Activated CD4-positive, CD25-positive, alpha-beta regulatory T cell treated with anti-CD3 and anti-CD28 coated beads, Interleukin-2, amount 50 U/mL, for 24 hours (primary cell): ENCODE measurements around the gene PDE2A.

Experiments used
- ATAC-seq, 2 donors: fragments of 150-1000 bp; cut with Tn5 transposase; one replicate each; pipeline ENCODE4 v1.10.0; 2021; ENCODE audit warnings: mild to moderate bottlenecking in 1 of 2, moderate library complexity in 1 of 2

PDE2A gene

DNA sequence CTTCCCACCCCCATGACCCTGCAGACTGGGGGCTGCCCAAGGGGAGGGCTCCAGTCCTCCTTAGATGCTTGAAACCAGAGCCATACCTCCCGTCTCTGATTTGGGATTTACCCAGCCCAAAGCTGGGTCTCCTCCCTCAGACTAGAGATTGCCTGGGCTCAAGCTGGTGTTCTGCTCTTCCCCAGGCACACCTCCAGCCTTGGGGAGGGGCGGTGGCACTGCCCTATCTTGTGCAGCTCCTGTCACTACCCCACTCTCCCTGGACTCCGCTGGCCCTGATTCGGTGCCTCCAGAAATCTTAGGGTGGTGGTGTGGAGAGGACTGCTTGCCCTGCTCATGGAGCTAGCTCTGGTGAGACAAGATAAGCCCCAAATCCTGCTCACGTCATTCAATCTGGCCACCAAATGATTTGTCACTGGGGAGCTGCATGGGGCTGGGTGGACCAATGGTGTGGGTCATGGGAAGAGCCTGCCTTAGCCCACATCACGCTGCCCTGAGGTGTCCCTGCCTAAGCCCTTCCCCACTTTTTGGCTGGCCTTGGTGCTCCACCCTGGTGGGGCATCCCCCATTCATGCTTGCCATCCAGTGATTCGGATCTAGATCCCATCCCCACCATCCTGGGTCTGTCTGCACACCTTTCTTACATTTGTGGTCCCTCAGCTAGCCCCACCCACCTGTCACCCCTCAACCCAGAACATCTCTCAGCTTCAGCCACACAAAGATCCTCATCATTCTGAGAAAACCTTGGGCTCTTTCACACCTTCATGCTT lies 87.7 kb downstream of the PDE2A start:
- no peak for ATAC-seq

DNA sequence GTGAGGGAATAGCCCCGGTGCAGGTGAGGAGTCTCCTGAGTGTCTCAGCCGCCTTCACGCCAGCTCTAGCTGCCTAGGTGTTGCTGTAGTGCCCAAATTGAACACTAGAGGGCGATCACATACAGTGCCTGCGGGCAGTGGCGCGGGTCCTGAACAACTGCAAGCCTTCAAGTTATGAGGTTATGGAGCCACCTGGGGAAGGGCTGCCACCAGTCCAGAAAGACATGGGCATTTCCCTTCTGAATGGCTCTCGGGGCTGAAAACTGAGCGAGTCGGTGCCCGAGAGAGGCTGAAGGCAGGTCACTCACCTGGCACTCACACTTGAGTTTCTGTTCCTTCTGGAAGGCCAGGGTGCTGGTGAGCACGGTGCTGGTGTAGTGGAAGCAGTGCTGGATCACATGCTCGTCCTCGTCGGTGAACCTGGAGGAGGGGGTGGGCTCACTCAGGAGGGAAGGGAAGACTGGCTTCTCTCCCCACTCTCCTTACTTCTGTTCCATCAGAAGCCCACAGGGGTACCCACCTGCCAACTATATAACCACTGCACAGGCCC lies 88.4 kb downstream of the PDE2A start:
- peak; percentile 71 to 74 for ATAC-seq

DNA sequence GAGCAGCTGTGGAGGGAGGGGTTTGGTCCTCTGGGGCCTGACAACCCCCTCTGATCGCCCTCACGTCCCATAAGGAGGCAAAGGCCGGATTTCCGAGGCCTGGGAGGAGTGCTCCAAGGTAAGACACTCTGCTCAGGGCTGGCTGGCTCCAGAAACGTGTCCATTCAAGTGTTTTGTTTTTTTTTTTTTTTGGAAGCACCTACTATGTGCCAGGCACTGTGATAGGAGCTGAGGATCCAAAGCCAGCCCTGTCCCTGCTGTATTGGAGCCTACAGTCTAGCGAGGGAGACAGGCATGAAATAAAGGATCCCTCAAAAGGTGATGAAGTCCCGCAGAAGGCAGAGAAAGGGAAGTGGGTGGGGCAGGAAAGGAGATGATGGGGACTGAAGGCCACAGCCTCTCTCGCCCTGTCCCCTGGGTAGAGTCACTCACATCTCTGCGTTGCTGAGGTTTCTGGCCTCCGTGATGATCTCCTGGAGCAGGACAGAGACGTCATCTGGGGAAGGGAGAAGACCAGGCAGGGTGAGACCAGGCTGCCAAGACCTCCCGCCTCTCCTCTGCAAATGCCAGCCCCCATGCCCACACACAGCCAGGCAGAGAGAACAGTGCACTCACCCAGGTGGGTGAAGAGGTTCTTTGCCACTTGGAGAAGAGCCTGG lies 89.2 kb downstream of the PDE2A start:
- ATAC-seq = no peak

DNA sequence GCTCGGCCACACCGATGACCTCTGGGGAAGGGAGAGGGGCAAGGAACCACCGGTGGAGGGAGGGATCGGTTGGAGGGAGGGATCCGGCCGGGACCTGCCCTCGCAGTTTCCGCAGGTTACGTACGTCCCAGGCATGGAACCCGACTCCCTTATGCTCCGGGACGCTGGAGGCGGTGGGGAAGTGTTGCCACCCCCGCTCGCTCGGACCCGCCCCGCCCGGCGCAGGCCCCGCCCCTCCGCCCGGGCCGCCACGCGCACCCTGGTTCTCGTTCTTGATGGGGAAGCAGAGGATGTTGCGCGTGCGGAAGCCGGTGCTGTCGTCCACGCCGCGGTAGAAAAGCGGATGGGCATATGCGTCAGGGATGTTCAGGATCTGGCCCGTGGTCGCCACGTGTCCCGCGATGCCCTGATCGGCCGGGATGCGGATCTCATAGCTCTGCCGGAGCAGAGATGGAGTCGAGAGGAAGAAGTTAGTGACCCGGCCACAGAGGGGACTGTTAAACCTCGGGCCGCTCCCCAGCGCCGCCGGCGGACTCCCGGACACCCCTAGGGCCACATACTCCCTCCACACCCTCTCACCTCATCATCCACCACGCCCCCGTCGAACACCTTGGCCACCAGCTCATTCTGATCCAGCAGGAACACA lies 89.8 kb downstream of the PDE2A start:
- ATAC-seq = peak; percentile 31 to 51

DNA sequence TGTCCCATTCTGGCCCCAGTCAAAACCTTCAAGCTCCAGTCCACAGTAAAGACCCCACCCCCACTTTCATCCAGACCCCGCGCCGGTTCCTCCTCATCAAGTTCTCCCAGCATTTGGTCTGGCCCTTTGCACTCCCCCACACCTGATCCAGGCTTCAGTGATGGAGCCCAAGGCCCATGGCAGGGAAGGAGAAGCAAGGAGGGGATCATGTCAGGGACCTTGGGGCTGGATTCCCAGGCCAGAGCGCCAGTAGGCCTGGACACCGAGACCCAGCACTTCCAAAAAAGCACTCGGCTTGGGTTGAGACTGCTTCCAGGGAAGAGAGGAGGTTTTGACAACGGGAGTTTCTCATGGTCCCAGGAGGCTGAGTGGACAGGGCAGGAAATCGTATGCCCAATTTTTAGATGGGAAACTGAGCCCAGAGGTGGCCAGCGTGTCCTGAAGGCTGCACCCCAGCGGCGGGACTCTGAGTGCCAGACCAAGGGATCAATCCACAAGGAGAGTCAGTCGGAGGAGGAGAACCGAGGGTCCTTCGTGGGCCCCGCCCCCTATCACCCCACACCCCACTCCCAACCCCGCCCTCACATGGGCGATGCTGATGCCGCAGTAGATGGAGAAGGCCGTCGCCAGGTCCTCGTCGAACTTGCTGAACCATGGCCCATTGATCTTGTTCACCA lies 90.5 kb downstream of the PDE2A start:
- ATAC-seq = no peak

DNA sequence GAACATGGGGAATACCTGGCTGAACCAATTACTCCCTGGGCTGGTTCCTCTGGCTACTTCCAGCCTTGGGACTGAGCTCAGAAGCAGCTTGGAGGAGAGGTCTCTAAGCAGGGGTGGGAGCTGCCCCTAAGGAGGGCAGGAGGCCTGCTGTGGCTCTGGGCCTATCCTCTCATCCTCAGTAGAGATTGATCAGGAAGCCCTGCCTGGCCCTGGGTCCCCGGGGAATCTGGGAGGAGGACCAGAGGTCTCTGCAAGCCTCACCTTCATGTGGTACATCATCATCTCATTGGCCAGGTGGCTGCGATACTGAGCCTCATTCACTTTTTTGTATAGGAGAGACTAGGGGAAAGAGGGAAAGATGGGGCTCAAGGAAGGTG lies 91.1 kb downstream of the PDE2A start:
- ATAC-seq = no peak

DNA sequence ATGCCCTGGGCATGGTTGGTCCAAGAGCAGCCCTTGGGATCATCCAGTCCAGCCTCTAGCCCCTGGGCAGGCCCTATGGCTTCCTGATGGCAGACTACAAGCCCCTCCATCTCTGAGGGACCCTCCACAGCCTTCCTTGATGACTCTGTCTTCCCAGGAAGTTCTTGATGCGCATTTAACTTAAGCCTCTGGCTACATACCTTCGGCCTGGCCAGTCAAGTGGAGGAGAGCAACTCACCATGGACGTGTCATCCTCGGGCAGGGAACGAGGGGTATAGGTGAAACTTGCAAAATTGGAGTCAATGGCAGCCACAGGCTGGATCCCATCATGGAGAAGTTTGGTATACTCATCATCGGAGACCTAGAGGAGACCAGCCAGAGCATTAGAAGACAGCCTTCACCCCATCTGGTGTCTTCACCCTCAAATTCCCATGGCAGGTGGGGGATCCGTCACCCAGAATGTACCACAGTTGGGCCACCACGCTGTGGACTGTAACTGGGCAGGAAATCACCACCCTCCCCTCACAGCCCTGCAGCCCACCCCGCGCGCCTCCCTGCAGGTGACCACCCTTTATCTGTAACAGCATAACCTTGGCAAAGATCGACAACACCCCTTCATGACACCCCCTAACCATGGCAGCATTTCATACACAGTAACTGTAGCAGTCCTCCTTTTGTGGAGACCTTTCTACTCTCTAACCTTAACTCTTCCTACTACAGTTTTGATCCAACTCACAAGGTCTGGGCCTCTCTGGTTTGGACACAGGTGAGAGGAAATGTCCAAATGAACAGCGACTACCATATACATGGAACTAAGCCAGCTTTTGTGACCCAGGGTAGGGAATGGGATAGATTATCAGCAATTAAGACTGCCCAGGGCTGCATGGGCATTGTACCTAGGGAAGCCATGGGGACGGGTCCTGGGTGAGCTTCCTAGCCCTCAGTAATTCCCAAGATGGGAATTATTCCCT lies 91.7 kb downstream of the PDE2A start:
- ATAC-seq = no peak

DNA sequence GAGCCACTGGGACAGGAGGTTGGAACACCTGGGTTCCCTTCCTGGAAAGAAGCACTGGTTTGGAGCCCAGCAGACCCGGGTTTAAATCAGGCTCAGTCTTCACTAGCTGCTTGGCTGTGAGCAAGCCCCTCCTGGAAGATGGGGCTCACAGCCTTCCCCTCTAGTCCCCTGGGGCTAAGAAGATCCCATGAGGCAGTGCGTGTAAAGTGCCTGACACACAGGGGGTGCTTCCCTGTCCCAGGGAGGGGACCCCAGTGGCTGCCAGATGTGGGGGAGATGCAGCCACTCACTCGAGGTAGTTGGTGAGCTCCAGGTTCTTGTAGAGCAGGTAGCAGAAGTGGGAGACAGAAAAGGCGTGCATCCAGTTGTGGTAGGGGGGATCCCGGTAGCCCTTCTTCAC lies 93.2 kb downstream of the PDE2A start:
- ATAC-seq = no peak

DNA sequence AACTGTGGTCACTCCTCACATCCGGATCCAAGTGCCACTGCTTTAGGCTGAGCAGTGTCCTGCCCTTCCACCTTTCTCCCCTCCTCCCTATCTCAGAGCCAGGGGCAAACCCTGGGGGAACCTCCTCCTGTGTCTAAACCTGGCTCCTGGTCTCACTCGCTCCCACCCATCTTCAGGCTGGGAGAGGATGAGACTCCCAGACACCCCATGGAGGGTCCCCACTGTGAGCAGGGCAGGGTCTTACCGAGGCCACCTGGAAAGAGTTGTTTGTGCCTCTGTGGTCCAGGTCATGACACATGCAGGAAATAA lies 93.6 kb downstream of the PDE2A start:
- no peak for ATAC-seq

DNA sequence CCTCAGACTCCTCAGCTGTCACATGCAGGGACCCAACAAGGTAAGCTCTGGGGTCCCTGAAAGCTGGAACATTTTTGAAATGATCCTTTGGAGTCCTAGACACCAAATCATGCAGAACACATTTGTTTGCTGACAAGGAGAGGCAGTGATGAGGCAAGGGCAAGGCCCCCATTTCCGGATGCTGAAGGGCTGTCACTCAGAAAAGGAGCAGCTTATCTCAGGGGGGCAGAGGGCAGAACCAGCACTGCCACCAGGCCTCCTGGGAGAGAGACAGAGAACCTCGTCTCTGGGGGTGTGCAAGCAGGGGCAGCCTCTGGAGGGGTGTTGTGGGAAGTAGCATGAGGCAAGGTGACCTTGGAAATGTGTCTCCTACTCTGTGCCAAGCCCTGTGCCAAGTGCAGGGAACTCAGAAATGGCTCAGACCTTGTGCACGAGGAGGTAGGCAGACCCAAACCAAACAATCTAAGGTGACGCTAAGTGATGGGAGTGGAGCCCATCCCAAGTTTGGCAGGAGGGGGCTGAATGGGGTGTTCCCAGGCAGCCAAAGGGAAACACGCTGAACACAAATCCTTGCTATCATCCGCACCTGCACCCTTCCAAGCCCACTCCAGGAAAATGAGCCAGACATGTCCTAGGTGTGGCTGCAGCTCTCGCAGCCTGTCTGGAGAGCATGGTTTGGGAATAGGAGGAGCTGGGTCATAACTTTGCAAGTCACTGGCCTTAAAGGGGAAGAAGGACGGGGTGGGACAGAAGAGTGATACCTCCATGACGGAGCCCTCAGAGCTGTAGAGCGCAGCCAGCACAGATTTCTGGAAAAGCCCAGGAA lies 94.2 kb downstream of the PDE2A start:
- no peak for ATAC-seq

DNA sequence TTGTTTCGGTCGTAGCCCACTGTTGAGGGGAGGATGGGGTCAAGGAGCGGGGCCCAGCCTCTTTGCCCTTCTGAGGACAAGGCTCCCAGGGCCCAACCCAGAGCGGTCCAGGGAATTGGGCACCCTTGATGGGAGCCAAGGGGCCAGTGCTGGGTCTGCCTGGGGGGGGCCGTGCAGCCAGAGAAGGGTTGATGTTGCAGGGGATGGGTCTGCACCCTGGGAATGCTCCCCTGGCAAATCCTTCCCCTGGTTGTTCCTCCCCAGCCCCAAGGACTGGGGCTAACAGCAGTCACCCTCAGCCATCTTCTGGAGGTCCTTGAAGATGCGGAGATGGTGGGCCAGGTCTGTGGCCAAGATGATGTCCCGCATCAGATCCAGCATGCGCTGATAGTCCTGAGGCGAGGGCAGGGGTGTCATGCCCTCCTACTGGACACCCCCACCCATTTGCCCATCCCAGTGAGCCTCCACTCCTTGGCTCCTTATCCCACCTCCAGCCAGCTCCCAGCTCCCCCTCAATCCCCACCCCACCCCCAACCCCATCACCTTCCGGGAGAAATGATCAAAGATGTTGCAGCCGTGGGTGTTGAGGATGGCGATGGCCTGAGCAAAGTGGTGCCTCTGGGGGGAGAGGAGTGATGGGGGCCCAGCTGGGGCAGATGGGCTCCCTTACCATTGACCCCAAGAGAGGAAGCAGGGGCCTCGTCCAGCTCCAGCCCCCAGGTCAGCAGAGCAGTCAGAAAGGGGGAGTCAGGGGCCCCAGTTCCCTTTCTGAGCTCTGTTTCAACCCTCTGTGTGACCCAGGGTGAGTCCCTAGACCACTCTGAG lies 95.0 kb downstream of the PDE2A start:
- no peak for ATAC-seq

DNA sequence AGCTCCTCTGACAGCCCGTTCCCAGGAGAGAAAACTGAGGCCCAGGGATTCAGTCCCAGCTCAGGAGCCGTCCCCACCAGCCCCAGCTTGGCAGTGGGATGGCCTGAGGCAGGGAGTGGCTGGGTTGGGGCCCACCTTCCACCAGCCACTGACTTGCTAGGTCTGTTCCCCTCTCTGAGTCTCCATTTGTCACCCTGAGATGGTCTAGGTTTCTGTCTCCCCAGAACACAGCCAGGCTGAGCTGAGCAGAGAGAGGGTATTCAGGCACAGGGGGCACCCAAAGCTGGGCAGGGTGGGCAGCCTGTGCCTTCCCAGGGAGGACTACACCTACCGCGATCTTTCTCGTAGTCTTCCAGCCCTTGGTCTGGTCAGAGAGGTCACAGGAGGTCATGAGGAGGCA lies 95.7 kb downstream of the PDE2A start:
- no peak for ATAC-seq

DNA sequence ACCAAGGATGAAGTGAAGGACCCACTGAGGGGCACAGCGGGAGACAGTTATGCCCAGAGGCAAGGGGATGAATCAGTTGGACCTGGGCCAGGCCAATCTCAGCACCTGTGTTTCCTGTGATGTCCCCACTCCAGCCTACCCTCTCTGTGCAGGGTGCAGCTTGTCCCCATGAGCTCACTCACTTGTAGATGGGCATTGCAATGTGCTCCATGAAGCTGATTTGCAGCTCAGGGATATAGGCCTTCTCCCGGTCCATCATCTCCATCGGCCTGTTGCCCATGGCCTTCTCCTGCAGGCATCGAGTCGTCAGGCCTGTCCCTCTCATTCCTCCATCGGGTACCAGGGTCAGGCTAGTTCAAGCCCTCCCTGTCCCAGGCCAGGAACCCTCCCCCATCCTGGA lies 96.2 kb downstream of the PDE2A start:
- no peak for ATAC-seq

DNA sequence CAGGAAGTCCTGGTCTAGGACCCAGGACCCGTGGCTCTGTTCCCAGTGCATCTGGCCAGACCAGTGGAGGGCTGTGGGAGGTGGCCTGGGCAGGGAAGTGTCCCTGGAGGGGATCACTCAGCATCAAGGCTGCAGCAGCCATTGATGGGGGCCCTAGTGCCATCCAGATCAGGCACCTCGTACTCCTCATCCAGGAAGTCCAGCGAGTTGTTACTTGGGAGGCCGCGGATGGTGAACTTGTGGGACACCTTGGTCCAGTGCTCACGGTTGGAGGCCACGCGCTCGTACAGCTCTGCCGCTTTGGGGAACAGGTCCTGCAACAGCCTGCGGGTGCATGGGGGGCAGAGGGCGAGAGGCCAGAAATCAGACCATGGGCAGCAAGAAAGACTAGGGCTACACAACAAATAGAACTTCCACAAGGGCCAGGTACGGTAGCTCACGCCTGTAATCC lies 96.9 kb downstream of the PDE2A start:
- no peak for ATAC-seq

DNA sequence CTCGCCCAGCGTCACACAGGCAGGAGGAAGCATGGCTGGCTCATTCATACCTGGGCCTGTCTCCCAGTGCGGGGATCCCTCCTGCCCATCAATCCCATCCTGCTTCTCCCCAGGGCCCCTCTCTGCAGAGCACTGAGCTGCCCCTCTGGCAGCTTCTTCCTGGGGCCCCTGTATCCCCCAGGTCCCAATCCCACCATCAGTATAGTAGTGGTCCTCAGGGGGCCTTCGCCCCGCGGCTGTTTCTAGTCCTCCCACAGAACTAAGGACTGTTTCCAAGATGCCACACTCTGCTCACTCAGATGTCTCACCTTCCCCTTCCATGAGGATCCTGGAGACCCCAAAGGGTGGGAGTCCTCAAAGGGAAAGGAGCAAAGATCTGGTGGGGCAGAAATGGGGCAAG lies 97.6 kb downstream of the PDE2A start:
- no peak for ATAC-seq

DNA sequence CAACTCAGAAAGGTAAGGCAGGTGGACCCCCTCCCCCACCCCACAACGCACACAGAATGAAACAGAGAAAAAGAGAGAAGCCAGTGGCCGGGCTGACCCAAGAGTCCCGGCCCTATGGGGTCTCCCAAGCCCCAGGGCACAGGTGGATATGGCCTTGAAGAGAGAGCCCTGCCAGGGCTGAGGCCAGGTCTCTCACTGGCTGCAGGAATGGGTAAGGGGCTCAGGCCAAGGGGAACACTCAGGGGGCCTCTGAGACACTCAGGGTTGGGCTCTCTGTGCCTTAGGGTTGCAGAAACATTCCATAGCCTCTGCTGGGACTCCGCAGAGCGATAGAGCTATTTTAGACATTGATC lies 98.0 kb downstream of the PDE2A start:
- ATAC-seq = no peak

DNA sequence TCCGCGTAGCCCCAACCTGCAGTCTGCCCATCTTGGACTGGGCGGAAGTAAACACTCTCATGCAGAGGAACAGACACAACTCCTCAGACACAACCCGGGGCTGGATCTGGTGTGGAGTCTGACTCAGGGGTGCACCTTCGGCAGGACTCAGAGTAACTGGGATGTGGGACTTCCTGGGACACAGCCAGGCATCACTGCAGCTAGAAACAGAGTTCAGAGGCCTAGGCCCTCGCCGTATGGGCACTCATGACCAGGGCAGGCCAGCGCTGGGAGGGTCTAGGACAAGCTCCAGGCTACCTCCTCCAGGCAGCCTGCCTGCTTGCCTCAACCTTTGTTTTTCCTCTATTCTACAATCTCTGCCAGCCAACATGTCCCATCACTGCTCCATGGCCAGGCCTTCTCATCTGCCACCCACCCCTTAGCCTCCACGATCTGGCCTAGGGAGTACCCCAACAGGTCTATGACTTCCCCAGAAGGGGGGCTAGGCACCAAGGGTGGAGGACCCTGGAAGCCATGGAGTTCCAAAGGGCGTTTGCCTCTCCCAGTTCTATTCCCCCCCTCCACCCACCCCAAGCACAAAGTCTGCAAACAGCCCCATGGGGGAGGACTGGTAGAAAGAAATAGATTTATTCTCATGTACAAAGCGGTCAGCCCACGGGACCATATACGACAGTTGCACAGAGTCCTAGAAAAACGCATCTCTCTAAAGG lies 98.5 kb downstream of the PDE2A start:
- ATAC-seq = no peak

DNA sequence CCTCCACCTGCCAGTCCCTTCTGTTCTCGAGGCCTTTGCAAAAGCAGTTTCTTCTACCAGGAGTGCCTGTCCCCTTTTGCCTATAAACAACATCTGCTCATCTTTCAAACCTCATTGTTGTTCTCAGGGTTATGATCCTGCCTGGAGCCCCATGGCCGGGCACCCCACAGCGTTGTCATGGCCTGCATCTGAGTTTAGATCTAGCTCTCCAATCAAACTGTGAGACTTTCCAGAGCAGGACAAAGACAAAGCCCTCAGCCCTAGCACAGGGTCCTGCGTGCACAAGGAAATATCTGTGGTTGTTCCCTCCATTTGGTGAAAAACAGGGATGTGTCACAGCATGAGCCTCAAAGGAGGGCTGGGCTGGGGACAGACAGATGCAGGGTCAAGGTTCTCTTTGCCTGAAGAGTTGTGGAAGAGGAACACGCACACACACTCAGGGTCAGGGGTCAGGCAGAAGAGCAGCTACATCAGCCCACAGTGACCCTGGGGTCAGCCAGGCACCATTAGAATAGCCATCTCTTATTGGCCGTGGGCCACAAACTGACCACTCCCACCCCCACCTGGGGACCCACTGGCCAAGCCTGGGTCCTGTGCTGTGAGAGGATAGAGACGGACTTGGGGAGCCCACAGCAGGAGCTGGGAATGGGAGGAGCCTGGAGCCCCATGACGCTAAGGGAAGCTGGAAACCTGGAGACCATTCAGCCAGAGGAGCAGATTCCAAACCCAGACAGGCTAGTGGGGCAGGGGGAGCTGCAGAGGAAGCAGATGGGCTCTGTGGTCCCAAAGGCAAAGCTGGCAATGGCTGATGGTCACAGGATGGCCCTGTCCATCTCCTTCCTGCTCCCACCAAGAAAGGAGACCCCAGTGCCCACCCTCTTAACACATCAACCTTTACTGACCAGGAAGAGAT lies 99.4 kb downstream of the PDE2A start:
- ATAC-seq = no peak
